Diencephalon (tissue), 1 donor: ENCODE results near the gene DERL3. TPM values are rescaled to one million over a fixed set of nuclear protein-coding genes. Genes with fewer than 3 reads are reported as not detected.

Experiments
- small RNA-seq: library from RNA; depleted of rRNA; stranded (forward); fragments of <200 nt; gene quantifications from one replicate; pipeline ENCODE3, GENCODE V24; 2014
- total RNA-seq: library from RNA; depleted of rRNA; stranded (reverse); fragments of >200 nt; gene quantifications from one replicate; pipeline ENCODE4 v1.2.3, GENCODE V29; 2014

Gene DERL3
- total RNA-seq = 1.6 TPM

DNA sequence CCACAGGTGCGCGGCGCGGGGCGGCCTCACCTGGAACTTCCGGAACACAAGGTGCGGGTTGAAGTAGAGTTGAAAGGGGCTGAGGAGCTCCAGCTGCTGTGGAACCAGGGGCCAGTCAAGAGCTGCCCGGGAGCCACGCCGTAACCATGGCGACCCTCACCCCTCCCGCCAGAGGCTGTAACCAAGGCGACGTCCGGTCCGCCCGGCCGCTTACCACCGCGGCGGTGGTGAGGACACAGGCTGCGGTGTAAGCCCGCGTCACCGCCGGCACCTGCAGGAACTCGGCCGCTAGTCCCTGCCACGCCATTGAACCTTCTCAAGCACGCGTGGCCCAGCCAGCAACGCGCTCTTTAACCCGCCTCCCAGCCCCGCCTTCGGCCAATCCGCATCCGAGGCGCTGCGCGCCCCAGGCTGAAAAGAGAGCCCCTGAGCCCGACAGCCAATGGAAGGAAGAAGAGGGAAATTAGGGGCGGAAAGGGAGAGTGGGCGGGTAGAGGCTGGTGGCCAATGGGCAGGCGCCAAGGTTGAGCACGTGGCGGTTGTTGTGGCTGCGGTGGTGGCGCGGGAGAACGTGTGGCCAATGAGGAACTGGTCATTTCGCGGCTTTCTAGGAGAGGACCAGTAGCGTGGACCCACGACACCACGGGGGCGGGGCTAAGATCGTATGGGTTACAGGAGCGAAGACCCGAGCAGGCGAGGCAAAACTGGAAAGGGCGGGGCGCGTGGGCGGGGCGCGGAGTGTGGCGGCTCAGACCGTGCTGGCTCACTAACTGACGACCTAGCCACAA, at the start of gene DERL3:
TSS of gene DERL3 (minus strand) at position 326 of the 788 bp plus-strand sequence. CDS start at position 307, 19 bp downstream.

GRCh38 chr22:23857606-23858483, 19.0 kb upstream of the DERL3 start, which contains the start of gene SLC2A11:
Gene SLC2A11 (plus strand): TSS chr22:23857875. CDS start chr22:23858000, 125 bp downstream.

DNA sequence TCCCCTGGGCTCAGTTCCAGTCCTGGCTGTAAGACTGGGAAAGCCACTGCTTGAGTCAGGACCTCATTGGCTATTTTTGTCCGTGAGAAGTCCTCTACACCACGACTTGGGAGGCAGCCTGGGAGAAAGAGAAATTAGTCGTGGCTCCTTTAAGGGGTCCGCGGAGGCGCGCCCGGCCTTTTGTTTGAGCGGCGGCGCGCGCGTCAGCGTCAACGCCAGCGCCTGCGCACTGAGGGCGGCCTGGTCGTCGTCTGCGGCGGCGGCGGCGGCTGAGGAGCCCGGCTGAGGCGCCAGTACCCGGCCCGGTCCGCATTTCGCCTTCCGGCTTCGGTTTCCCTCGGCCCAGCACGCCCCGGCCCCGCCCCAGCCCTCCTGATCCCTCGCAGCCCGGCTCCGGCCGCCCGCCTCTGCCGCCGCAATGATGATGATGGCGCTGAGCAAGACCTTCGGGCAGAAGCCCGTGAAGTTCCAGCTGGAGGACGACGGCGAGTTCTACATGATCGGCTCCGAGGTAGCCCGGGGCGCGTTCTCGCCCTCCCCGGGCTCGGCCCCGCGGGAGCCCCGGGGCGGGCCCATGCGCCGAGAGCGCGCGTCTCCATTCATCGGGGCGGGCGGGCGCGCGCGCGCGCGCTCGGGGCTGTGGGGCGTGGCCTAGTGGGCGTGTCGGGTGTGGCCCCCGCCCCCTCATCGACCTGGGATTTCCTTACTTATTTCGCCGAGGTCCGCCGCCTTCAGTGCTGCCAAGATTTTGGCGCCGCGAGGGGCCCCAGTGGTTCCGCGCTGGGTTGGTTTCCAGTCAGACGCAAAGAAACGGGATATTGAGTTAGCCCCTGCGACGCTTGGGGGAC, 51.8 kb downstream of the DERL3 start, which contains the start of gene SMARCB1:
TSS of gene SMARCB1 (plus strand) at position 215 of the 848 bp plus-strand sequence. CDS start at position 419, 204 bp downstream.

Small RNA genes within 50 kb of the gene (small RNA-seq; reads per million reads assigned to genes)
- gene RN7SL268P = not detected

Other genes starting within 250 kb of the DERL3 start
- 0.46 TPM for gene DRICH1, start 206.7 kb downstream of the DERL3 start, total RNA-seq
- not detected for gene RGL4, start 148.0 kb downstream of the DERL3 start, total RNA-seq
- 4.6 TPM for gene ZNF70, start 87.9 kb downstream of the DERL3 start, total RNA-seq
- gene VPREB3, start 84.6 kb downstream of the DERL3 start, total RNA-seq = not detected
- 2.1 TPM for gene C22orf15, start 76.0 kb downstream of the DERL3 start, total RNA-seq
- gene CHCHD10, start 71.0 kb downstream of the DERL3 start, total RNA-seq = 8.3 TPM
- gene MMP11, start 66.2 kb downstream of the DERL3 start, total RNA-seq = 14.3 TPM
- gene SMARCB1, start 52.0 kb downstream of the DERL3 start, total RNA-seq = 30.9 TPM
- gene SLC2A11, start 18.9 kb upstream of the DERL3 start, total RNA-seq = 25.6 TPM
- 160 TPM for gene MIF, start 55.4 kb upstream of the DERL3 start, total RNA-seq
- gene GSTT2B, start 122.2 kb upstream of the DERL3 start, total RNA-seq = 4.6 TPM
- gene DDTL, start 127.9 kb upstream of the DERL3 start, total RNA-seq = 3.9 TPM
- gene DDT, start 135.4 kb upstream of the DERL3 start, total RNA-seq = 48.2 TPM
- gene GSTT2, start 141.1 kb upstream of the DERL3 start, total RNA-seq = 0.46 TPM
- gene GSTT4, start 166.4 kb upstream of the DERL3 start, total RNA-seq = not detected
- gene CABIN1, start 172.3 kb upstream of the DERL3 start, total RNA-seq = 42.4 TPM